DND-41 (cell line): ENCODE measurements around the gene NEMF.

ENCODE experiments used
- CTCF ChIP-seq: IDR thresholded peaks from 2 replicates; pipeline ENCODE4 v1.5.1; 2012; ENCODE audit warnings: borderline replicate concordance, low read length, moderate library complexity, mild to moderate bottlenecking; ENCODE audit not compliant: poor library complexity, severe bottlenecking; ENCODE audit errors: extremely low read depth
- EZH2 ChIP-seq: IDR thresholded peaks from 3 replicates; pipeline ENCODE4 v1.6.1; 2012; ENCODE audit warnings: borderline replicate concordance, low read depth, mild to moderate bottlenecking, moderate library complexity, low read length, inconsistent platforms; ENCODE audit not compliant: severe bottlenecking

- no peak for TF ChIP-seq CTCF
- TF ChIP-seq EZH2 = no peak
Measured at GRCh38 chr14:49769581-49770211, 82.9 kb downstream of the NEMF start.
